Activated T-cell treated with anti-CD3 and anti-CD28 coated beads, Interleukin-2, amount 50 U/mL, for 24 hours (primary cell): Measurements from ENCODE around the gene UHRF1.

Source experiments
- DNase-seq: peaks from one replicate; pipeline ENCODE4 v3.0.0-alpha.2; 2020
- H3K27ac Mint-ChIP-seq: 2 replicates; pipeline ENCODE4 v1.8.0; 2020; ENCODE audit warnings: mild to moderate bottlenecking, mixed read lengths
- H3K27me3 Mint-ChIP-seq: 2 replicates; pipeline ENCODE4 v1.8.0; 2020; ENCODE audit warnings: mixed read lengths
- H3K36me3 Mint-ChIP-seq: 2 replicates; pipeline ENCODE4 v1.8.0; 2020; ENCODE audit warnings: low read depth, mixed read lengths
- H3K4me1 Mint-ChIP-seq: 2 replicates; pipeline ENCODE4 v1.8.0; 2020; ENCODE audit warnings: low read depth, mixed read lengths
- H3K4me3 Mint-ChIP-seq: 2 replicates; pipeline ENCODE4 v1.8.0; 2020; ENCODE audit warnings: mild to moderate bottlenecking, moderate library complexity, mixed read lengths
- H3K9me3 Mint-ChIP-seq: 2 replicates; pipeline ENCODE4 v1.8.0; 2020; ENCODE audit warnings: mixed read lengths

Gene UHRF1

DNA sequence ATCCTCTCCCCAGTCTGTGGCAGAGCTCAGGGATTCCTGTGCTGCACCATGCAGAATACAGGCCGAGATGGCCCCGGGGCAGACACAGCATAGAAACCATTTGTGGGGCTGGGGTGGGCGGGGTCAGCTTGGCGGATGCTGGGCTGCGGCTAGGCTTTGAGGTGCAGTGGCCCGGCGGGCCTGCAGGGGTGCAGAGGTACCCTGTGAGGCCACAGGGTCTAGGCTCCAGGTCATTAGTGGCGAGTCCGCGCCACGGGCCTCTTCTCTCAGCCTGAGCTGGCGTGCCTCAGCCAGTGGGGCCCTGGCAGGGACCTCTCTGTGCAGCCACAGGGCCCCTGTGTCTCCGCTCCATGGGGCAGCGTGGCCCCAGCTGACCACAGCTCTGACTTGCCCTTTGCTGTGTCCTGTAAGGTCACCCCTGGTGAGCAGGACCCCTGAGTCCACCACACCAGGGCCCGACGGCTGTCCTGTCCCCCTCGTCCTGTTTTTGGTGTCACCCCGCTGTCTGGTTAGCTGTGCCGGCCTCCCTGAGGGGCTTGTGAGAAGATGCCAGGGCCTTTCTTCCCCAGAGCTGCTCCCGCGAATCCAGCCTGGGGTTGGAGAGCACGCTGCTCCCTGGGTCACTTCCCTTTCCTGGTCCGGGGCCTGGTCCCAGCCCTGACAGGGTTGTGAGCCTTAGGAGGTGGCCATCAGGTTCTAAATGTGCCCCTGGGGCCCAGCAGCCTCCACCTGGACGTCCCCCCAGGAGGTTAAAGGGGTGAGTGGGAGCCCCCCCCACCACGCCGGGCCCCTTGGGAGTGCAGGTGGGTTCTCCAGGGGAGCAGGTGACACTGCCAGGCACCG, 71.8 kb downstream of the UHRF1 start:
- no peak for DNase-seq
- peaks cover 20% of the 10 kb centered on the region for H3K36me3 Mint-ChIP-seq
- H3K4me3 Mint-ChIP-seq, result no peak overlapping the region
- H3K27ac Mint-ChIP-seq, result no peak overlapping the region
- no peaks in the 10 kb centered on the region for H3K9me3 Mint-ChIP-seq
- no peaks in the 10 kb centered on the region for H3K27me3 Mint-ChIP-seq
- peaks cover 18% of the 10 kb centered on the region for H3K4me1 Mint-ChIP-seq

DNA sequence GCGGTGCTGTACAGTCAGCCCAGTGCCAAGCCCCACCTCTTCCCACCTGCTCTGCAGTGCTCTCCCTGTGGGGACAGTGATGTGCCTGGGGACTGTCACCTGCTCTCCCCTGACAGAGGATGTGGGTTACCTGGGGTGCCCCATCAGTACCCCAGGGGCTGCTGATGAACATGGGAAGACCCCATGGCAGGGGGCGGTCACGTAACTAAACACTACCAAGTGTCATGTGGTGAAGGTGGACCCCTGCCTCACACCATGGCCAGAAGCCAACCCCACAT, 72.3 kb downstream of the UHRF1 start:
- Mint-ChIP-seq H3K27ac (no peak overlapping the region), H3K27me3 (no peaks in the 10 kb centered on the region), H3K4me3 (no peak overlapping the region), H3K36me3 (peaks cover 19% of the 10 kb centered on the region), H3K9me3 (no peaks in the 10 kb centered on the region), H3K4me1 (peaks cover 15% of the 10 kb centered on the region)
- no peak for DNase-seq

DNA sequence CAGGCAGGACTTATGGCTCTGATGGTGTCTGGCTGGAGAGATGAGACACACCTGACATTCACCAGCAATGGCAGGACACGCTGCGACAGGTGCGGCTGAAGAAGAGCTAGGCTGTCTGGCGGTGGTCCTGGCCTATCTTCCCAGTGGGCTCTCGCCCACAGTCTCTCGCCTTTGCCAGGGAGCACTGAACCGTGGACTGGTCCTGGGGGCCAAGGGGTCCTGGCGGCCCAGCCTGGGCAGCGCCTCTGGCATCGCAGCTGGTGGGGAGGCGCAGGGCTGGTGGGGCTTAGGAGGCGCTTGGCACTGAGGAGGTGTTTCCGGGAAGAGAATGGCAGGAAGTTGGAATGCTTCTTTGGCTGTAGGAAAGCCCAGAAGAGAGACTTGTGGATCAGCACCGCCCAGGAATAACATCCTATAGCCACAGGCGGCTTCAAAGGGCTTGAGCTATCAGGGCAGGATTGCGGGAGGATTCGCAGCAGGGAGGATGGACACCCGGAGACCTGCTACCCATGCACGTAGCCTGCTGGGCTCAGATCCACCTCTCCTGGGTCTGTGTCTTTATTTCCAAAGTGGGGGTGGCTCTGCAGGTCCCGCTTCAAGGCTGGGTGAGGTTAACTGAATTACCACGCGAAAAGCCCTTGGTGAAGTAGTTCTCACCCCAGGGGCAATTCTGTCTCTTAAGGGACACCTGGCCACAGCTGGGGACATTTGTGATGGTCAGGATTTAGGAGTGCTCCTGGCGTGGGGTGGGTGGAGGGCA, 74.2 kb downstream of the UHRF1 start:
- H3K27ac Mint-ChIP-seq, result no peak overlapping the region
- DNase-seq, result no peak
- peaks cover 22% of the 10 kb centered on the region for H3K4me1 Mint-ChIP-seq
- no peaks in the 10 kb centered on the region for H3K27me3 Mint-ChIP-seq
- H3K9me3 Mint-ChIP-seq, result no peaks in the 10 kb centered on the region
- peaks cover 5% of the 10 kb centered on the region for H3K36me3 Mint-ChIP-seq
- no peak overlapping the region for H3K4me3 Mint-ChIP-seq

DNA sequence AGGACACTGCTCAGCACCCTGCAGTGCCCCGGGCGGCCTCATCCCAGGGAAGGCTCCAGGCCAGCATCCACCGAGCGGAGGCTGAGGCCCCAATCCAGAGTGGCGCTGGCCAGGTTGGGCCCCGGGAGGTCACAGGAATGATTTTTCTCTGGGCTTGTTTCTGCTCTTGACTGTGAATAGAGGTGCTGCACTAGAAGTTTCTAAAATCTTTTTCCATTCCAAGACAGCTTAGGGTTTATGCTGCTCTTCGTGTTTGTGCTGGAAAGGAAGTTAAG, 74.7 kb downstream of the UHRF1 start:
- Mint-ChIP-seq H3K27ac (no peak overlapping the region), H3K27me3 (no peaks in the 10 kb centered on the region), H3K4me3 (no peak overlapping the region), H3K36me3 (peaks cover 5% of the 10 kb centered on the region), H3K9me3 (no peaks in the 10 kb centered on the region), H3K4me1 (peaks cover 23% of the 10 kb centered on the region)
- no peak for DNase-seq

DNA sequence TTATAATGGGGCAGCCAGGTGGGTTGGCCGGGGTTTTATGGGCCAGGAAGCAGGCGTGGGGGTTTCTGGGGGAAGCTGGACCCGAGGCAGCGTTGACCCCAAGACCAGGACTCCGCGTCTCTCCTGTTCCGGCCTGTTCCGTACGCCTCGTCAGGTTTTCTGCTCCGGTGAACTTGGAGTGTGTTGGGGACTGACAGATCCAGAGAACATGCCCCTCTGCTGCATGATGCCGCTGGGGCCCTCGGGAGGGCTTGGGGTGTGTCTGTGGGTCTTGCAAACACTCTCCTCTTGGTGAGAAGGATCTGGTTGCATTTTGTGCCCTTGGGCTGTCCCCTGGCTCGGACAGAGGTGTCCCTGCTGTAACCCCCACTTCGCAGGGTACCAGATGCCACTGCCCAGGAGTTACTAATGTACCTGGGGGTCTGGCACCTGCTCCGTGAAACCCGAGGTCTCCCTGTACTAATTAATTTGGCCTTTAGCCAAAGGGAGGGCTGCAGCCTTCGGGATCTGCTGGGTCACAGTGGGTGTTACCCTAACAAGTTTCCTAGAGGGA, 75.2 kb downstream of the UHRF1 start:
- H3K9me3 Mint-ChIP-seq, result no peaks in the 10 kb centered on the region
- no peaks in the 10 kb centered on the region for H3K27me3 Mint-ChIP-seq
- H3K36me3 Mint-ChIP-seq, result peaks cover 5% of the 10 kb centered on the region
- DNase-seq, result no peak
- H3K4me1 Mint-ChIP-seq, result peaks cover 20% of the 10 kb centered on the region
- no peak overlapping the region for H3K27ac Mint-ChIP-seq
- H3K4me3 Mint-ChIP-seq, result no peak overlapping the region

DNA sequence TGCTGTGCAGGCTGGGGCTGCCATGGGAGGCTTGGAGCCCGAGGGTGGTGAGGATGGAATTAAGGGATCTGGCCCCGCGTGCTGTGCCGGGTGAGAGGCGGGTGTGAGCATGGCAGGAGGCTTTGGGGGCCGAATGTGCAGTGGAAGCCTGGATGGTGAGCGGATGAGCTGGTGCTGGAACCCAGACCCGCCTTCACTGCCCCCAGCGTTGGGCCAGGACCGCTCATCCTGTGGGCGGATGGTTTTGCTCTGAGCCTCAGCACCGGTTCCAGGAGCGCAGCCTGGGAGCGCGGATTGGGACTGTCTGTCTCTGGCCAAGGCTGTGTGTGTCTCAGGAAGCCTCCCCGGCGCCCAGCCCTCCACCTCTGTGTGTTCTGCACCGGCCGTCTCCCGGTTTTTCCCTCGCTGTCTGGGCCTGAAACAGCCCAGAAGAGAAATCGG, 76.3 kb downstream of the UHRF1 start:
- no peak overlapping the region for H3K4me3 Mint-ChIP-seq
- H3K4me1 Mint-ChIP-seq, result peaks cover 18% of the 10 kb centered on the region
- peaks cover 5% of the 10 kb centered on the region for H3K36me3 Mint-ChIP-seq
- no peaks in the 10 kb centered on the region for H3K27me3 Mint-ChIP-seq
- DNase-seq, result no peak
- no peaks in the 10 kb centered on the region for H3K9me3 Mint-ChIP-seq
- H3K27ac Mint-ChIP-seq, result peak overlapping the region; percentile 70

DNA sequence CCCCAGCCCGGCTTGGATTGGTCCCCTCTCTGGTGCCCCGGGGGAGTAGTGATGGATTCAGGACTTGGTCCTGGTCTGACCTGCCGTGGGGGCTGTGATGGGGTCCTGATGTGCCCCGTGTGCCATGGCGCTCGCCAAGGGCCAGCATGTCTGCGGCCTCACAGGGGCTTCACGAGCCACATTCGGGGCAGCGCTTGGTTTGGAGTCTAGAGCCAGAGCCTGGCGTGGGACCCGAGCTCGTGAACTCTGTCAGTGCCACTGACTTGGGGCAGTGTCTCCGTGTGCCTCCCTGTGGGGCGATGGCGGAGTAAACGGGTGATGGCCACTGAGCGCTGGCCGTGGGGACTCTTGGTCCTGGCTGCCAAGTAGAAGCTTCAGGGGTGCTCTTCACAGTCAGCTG, 76.8 kb downstream of the UHRF1 start:
- Mint-ChIP-seq H3K36me3 (peaks cover 5% of the 10 kb centered on the region), H3K9me3 (no peaks in the 10 kb centered on the region), H3K4me1 (peaks cover 17% of the 10 kb centered on the region), H3K4me3 (no peak overlapping the region), H3K27me3 (no peaks in the 10 kb centered on the region), H3K27ac (no peak overlapping the region)
- no peak for DNase-seq

DNA sequence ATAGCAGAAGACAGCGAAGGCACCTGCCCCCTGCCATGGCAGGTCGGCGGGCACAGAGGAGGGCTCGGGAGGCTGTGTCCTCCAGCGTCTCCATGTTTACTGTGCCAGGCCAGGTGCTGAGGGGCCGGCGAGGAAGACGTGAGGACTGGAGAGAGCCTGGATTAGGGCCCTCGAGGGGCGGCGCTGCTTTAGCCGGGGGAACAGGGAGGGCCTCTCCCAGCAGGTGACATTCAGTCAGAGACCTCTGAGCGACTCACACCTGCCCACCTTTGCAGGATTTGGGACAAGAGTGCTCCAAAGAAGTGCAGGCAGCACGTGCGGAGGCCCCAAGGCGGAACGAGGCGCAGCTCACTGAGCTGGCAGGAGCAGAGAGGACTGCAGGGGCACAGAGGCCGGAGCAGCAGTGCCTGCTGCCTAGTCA, 77.2 kb downstream of the UHRF1 start:
- DNase-seq, result no peak
- H3K4me1 Mint-ChIP-seq, result peaks cover 14% of the 10 kb centered on the region
- H3K27me3 Mint-ChIP-seq, result no peaks in the 10 kb centered on the region
- H3K36me3 Mint-ChIP-seq, result peaks cover 7% of the 10 kb centered on the region
- no peak overlapping the region for H3K4me3 Mint-ChIP-seq
- H3K9me3 Mint-ChIP-seq, result no peaks in the 10 kb centered on the region
- no peak overlapping the region for H3K27ac Mint-ChIP-seq

DNA sequence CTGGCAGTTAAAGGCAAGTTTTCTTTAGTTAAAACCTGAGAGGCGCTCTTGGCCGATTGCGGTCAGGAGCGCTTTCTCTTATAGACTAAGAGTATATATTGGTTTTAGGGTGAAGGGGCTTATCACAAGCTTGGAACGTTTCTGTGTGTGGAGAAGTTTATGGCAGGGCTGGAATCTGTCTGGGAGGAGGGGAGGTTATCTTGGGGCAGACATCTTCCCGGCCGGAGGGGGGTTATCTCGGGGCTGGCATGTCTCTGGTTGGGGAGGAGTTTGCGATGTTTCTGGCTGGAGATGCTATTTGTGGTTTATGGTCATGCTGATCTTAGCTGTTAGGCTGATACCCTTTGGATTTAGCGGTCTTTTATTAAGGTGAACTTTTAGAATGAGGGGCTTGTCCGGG, 78.0 kb downstream of the UHRF1 start:
- peaks cover 12% of the 10 kb centered on the region for H3K4me1 Mint-ChIP-seq
- no peaks in the 10 kb centered on the region for H3K27me3 Mint-ChIP-seq
- no peak overlapping the region for H3K27ac Mint-ChIP-seq
- no peak for DNase-seq
- H3K9me3 Mint-ChIP-seq, result peaks cover 4% of the 10 kb centered on the region
- peaks cover 14% of the 10 kb centered on the region for H3K36me3 Mint-ChIP-seq
- no peak overlapping the region for H3K4me3 Mint-ChIP-seq

DNA sequence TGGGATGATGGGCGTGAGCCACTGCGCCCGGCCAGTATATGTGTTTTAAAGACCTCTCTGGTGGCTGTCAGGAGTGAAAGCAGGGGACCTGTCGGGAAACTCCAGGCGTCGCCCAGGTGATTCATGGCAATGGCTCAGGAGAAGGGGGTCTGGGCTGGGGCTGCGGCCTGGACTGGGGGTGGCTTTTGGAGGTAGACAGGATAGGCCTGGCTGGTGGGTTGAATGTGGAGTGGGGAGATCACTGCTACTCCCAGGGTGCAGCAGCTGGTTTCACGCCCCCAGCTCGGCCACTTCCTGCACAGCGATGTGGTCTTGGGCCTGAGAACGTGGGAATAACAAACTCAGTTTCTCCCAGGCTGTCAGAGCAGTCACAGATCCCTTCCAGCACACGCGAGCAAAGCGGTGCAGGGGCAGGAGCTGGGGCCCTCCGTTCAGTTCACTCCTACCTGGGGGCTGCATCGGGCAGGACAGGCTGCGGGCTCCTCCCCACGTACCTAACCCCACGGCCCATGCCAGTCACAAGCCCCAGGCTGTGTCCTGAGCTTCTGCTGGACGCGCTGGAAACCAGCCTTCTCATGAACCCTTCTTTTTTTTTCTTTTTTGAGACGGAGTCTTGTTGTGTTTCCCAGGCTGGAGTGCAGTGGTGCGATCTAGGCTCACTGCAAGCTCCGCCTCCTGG, 78.5 kb downstream of the UHRF1 start:
- H3K36me3 Mint-ChIP-seq, result peaks cover 18% of the 10 kb centered on the region
- no peak overlapping the region for H3K4me3 Mint-ChIP-seq
- no peak overlapping the region for H3K27ac Mint-ChIP-seq
- no peak for DNase-seq
- H3K27me3 Mint-ChIP-seq, result no peaks in the 10 kb centered on the region
- H3K4me1 Mint-ChIP-seq, result peaks cover 12% of the 10 kb centered on the region
- H3K9me3 Mint-ChIP-seq, result peaks cover 4% of the 10 kb centered on the region

DNA sequence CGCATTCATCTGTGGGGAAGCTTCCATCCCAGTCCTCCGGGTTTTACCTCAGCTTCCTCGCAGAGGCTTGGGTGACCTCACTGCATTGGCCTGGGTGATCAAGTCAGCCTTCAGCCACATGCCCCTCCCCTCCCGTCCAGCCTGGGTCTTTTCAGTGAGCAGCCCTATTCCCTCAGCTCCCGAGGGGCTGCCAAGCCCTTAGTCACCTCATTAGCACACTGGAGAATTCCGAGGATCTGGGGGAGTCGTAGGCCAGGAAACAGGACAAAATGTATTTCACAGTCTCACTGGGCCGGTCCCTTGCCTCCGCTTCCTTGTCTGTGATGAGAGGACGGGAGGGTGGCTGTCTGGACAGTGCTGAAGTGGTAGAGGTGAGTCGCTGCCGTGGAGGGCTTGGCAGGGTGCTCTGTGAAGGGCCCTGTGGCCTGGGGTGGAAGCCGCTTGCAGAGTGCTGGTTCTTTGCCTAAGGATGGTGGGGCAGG, 79.5 kb downstream of the UHRF1 start:
- H3K9me3 Mint-ChIP-seq, result peaks cover 4% of the 10 kb centered on the region
- H3K27ac Mint-ChIP-seq, result no peak overlapping the region
- H3K4me1 Mint-ChIP-seq, result peaks cover 16% of the 10 kb centered on the region
- H3K36me3 Mint-ChIP-seq, result peaks cover 22% of the 10 kb centered on the region
- no peaks in the 10 kb centered on the region for H3K27me3 Mint-ChIP-seq
- DNase-seq, result no peak
- H3K4me3 Mint-ChIP-seq, result no peak overlapping the region

DNA sequence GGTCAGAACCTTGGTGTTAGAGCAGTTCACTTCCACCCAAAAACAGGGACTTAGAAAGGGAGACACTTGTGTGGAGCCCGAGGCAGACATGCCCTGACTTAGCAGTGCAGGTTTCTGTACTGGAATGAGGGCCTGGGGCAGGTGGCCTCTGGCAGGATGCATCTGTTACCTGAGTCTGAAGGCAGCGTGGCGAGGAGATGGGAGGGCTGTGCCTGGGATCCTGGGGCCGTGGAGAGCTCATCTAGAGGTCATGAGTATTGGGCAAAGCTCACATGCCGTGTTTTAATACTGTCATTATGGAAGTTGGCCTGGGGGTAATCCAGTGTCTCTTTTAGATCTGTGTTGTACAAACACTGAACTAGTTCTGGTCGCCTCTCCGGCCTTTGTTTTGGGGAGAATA, 81.0 kb downstream of the UHRF1 start:
- no peak overlapping the region for H3K4me3 Mint-ChIP-seq
- peaks cover 4% of the 10 kb centered on the region for H3K9me3 Mint-ChIP-seq
- H3K36me3 Mint-ChIP-seq, result peaks cover 24% of the 10 kb centered on the region
- H3K27ac Mint-ChIP-seq, result no peak overlapping the region
- H3K4me1 Mint-ChIP-seq, result peaks cover 18% of the 10 kb centered on the region
- no peaks in the 10 kb centered on the region for H3K27me3 Mint-ChIP-seq
- no peak for DNase-seq

DNA sequence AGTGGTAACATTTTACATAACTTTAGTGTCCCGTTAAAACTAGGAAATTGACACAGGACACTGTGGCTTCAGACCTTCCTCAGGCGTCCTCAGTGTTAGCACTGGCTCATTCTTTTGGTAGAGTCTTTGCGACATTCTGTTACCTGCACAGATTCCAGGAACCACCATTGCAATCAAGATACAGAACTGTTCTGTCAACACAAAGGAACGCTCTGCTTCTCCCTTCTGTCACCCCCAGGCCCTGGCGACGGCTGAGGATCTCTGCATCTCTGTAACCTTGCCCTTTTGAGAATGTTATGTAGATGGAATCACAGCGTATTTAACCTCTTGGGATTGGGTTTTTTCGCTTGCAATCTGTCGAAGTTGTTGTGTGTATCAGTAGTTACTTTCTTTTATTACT, 82.2 kb downstream of the UHRF1 start:
- no peak for DNase-seq
- no peak overlapping the region for H3K4me3 Mint-ChIP-seq
- H3K36me3 Mint-ChIP-seq, result peaks cover 25% of the 10 kb centered on the region
- H3K27me3 Mint-ChIP-seq, result no peaks in the 10 kb centered on the region
- H3K9me3 Mint-ChIP-seq, result peaks cover 4% of the 10 kb centered on the region
- H3K4me1 Mint-ChIP-seq, result peaks cover 18% of the 10 kb centered on the region
- H3K27ac Mint-ChIP-seq, result no peak overlapping the region

DNA sequence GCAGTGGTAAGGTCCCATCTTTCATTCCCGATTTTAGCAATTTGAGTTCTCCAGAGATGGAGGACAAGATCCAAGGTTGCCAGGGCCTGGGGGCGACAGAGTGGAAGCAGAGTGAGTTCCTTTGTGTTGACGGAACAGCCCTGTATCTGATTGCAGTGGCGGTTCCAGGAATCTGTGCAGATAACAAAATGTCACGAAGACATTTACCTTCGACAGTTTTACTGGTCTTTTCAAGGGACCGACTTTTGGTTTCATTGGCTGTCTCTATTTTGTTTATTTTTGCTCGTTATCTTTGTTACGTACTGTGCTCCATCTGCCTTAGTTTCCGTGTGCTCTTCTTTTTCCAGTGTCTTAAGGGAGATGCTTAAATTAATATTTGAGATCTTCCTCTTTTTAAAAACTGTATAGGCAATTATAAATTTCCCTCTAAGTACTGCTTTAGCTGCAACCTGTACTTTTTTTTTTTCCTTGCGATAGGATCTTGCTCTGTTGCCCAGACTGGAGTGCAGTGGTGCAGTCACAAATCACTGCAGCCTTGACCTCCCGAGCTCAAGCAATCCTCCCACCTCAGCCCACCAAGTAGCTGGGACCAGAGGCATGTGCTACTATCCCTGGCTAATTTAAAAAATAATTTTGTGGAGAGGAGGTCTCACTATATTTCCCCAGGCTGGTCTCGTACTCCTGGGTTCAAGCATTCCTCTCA, 82.8 kb downstream of the UHRF1 start:
- no peak overlapping the region for H3K4me3 Mint-ChIP-seq
- peaks cover 30% of the 10 kb centered on the region for H3K36me3 Mint-ChIP-seq
- no peaks in the 10 kb centered on the region for H3K27me3 Mint-ChIP-seq
- H3K27ac Mint-ChIP-seq, result no peak overlapping the region
- DNase-seq, result no peak
- peaks cover 18% of the 10 kb centered on the region for H3K4me1 Mint-ChIP-seq
- peaks cover 4% of the 10 kb centered on the region for H3K9me3 Mint-ChIP-seq
